Naive B cell (primary cell): ENCODE data around the gene ALKBH4. TPM values are rescaled to one million over a fixed set of nuclear protein-coding genes. Genes with fewer than 3 reads are reported as not detected.

Source experiments
- polyA plus RNA-seq, 6 donors: library from polyadenylated mRNA; unstranded; fragments of 300-500 nt; fragmentation: Illumina TruSeq; gene quantifications; one replicate each; pipeline ENCODE4 v1.2.3, GENCODE V29; 2021; ENCODE audit warnings: low read depth in 6 of 6

Gene ALKBH4
- polyA plus RNA-seq, 6 donors from 2014 or later: 12.4 to 23.5 (median 19.0) TPM

Other genes starting within 250 kb of the ALKBH4 start
- gene SH2B2, start 178.0 kb downstream of the ALKBH4 start, polyA plus RNA-seq: 10 to 100 TPM; 15.4 to 78.4 (median 27.2) TPM
- under 1 TPM in 3 of 6 donors, not detected in 3; 0.18 to 0.41 (median 0.20) TPM for gene SPDYE6, start 108.4 kb downstream of the ALKBH4 start, polyA plus RNA-seq
- 10 to 100 TPM; 13.1 to 28.6 (median 17.4) TPM for gene PRKRIP1, start 68.5 kb downstream of the ALKBH4 start, polyA plus RNA-seq
- 100 to 1,000 TPM; 236 to 340 (median 260) TPM for gene ORAI2, start 31.3 kb downstream of the ALKBH4 start, polyA plus RNA-seq
- 10 to 100 TPM in 5 of 6 donors, 1 to 10 TPM in 1; 6.9 to 22.1 (median 17.3) TPM for gene LRWD1, start 121 bp upstream of the ALKBH4 start, polyA plus RNA-seq
- gene POLR2J, start 14.1 kb upstream of the ALKBH4 start, polyA plus RNA-seq: 100 to 1,000 TPM in 3 of 6 donors, 10 to 100 TPM in 3; 65.4 to 149 (median 107) TPM
- 10 to 100 TPM in 1 of 6 donors, 1 to 10 TPM in 5; 4.1 to 11.7 (median 5.6) TPM for gene RASA4B, start 52.9 kb upstream of the ALKBH4 start, polyA plus RNA-seq
- 1 to 10 TPM; 1.2 to 7.3 (median 2.5) TPM for gene UPK3BL2, start 78.8 kb upstream of the ALKBH4 start, polyA plus RNA-seq
- under 1 TPM in 5 of 6 donors, not detected in 1; 0.30 to 0.96 (median 0.55) TPM for gene SPDYE2, start 86.4 kb upstream of the ALKBH4 start, polyA plus RNA-seq
- 10 to 100 TPM in 5 of 6 donors, 1 to 10 TPM in 1; 6.6 to 64.7 (median 33.3) TPM for gene POLR2J3, start 107.7 kb upstream of the ALKBH4 start, polyA plus RNA-seq
- 10 to 100 TPM in 4 of 6 donors, 1 to 10 TPM in 2; 5.9 to 24.9 (median 14.3) TPM for gene RASA4, start 151.9 kb upstream of the ALKBH4 start, polyA plus RNA-seq
- 10 to 100 TPM in 5 of 6 donors, 1 to 10 TPM in 1; 8.6 to 29.8 (median 23.3) TPM for gene UPK3BL1, start 177.9 kb upstream of the ALKBH4 start, polyA plus RNA-seq
- under 1 TPM in 3 of 6 donors, not detected in 3; 0.30 to 0.43 (median 0.42) TPM for gene SPDYE2B, start 185.5 kb upstream of the ALKBH4 start, polyA plus RNA-seq
- gene POLR2J2, start 206.8 kb upstream of the ALKBH4 start, polyA plus RNA-seq: 1 to 10 TPM in 5 of 6 donors, under 1 TPM in 1; 0.76 to 6.2 (median 2.7) TPM